Muscle of leg (tissue), 11 donors: ENCODE measurements around the gene SESTD1. TPM values are rescaled to one million over a fixed set of nuclear protein-coding genes. Genes with fewer than 3 reads are reported as not detected.
"Not testable (repeated sequence)": the region's sequence is repeated elsewhere in the genome, so short reads cannot be mapped to it uniquely, and the experiment has no call there.

Experiments
- DNase-seq: peaks from one replicate; pipeline ENCODE4 v3.0.0; 2013
- H3K27ac ChIP-seq: one replicate; pipeline ENCODE4 v1.5.1; 2013; ENCODE audit warnings: mild to moderate bottlenecking, low read length, control low read depth
- H3K27me3 ChIP-seq: one replicate; pipeline ENCODE4 v1.6.1; 2013; ENCODE audit warnings: low read length; ENCODE audit not compliant: control insufficient read depth, insufficient read depth
- H3K36me3 ChIP-seq: one replicate; pipeline ENCODE4 v1.6.1; 2013; ENCODE audit warnings: low read length; ENCODE audit not compliant: control insufficient read depth, insufficient read depth
- H3K4me1 ChIP-seq: one replicate; pipeline ENCODE4 v1.6.1; 2013; ENCODE audit warnings: low read length; ENCODE audit not compliant: control insufficient read depth, insufficient read depth
- H3K4me3 ChIP-seq: one replicate; pipeline ENCODE4 v1.5.1; 2013; ENCODE audit warnings: low read length, control low read depth
- H3K9me3 ChIP-seq: replicated peaks from 2 replicates; pipeline ENCODE4 v1.6.1; 2013; ENCODE audit warnings: low read depth, low read length; ENCODE audit not compliant: control insufficient read depth
- WGBS: methylation state at CpG from one replicate; pipeline ENCODE4 v1.1.5; 2013; ENCODE audit warnings: missing lambda C conversion rate; ENCODE audit not compliant: insufficient coverage; 5-methylcytosine and 5-hydroxymethylcytosine counted together
- polyA plus RNA-seq, 8 donors: library from polyadenylated mRNA; unstranded; fragments of 120-200 nt; gene quantifications; one replicate each; pipeline versions ENCODE4 v1.2.1 to v1.2.3, GENCODE V29; 2013; ENCODE audit warnings: inconsistent platforms in 1 of 8, low replicate concordance in 1 of 8; ENCODE audit not compliant: insufficient read length in 8 of 8, insufficient read depth in 1 of 8
- total RNA-seq: library from RNA; stranded (reverse); fragments of 120-200 nt; gene quantifications from one replicate; pipeline ENCODE4 v1.2.4, GENCODE V29; 2013

SESTD1 gene
- total and polyA plus RNA-seq, 9 donors: 14.3 to 41.1 (median 27.0) TPM

- not testable (repeated sequence) for H3K9me3 ChIP-seq, H3K4me3 ChIP-seq, H3K27me3 ChIP-seq, H3K36me3 ChIP-seq, DNase-seq, H3K27ac ChIP-seq, H3K4me1 ChIP-seq
- 100% methylated on average over 3 of the region's 4 CpGs for WGBS
These were observed 171.7 kb downstream of the SESTD1 start for GRCh38 chr2:179092912-179093311.

DNA sequence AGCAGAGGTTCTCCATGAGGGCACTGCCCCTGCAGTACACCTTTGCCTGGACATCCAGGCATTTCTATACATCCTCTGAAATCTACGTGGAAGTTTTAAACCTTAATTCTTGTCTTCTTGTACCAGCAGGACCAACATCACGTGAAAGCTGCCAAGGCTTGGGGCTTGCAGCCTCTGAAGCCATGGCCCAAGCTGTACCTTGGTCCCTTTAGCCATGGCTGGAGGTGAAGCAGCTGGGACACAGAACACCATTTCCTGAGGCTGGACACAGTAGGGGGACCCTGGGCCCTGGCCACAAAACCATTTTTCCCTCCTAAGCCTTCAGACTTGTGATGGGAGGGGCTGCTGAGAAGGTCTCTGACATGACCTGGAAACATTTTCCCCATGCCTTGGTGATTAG is 181.9 kb downstream of the SESTD1 start:
- H3K4me3 ChIP-seq: no peak overlapping the region
- H3K9me3 ChIP-seq: no peaks in the 10 kb centered on the region
- H3K27me3 ChIP-seq: no peaks in the 10 kb centered on the region
- no peak overlapping the region for H3K27ac ChIP-seq
- WGBS: 79% methylated on average over 2 of the region's 2 CpGs
- H3K4me1 ChIP-seq: no peaks in the 10 kb centered on the region
- DNase-seq: no peak
- no peaks in the 10 kb centered on the region for H3K36me3 ChIP-seq

- Histone ChIP-seq H3K9me3 (no peaks in the 10 kb centered on the region), H3K27ac (no peak overlapping the region), H3K4me3 (no peak overlapping the region), H3K36me3 (no peaks in the 10 kb centered on the region), H3K27me3 (no peaks in the 10 kb centered on the region), H3K4me1 (no peaks in the 10 kb centered on the region)
- DNase-seq: no peak
These were observed 182.7 kb downstream of the SESTD1 start for GRCh38 chr2:179081954-179082353.

GRCh38 chr2:179072527-179072926 is 192.1 kb downstream of the SESTD1 start:
- H3K9me3 ChIP-seq: no peaks in the 10 kb centered on the region
- H3K36me3 ChIP-seq: no peaks in the 10 kb centered on the region
- H3K4me3 ChIP-seq: no peak overlapping the region
- no peak for DNase-seq
- H3K27ac ChIP-seq: no peak overlapping the region
- no peaks in the 10 kb centered on the region for H3K27me3 ChIP-seq
- WGBS: no CpG with 5 or more reads among the region's 3 CpGs
- H3K4me1 ChIP-seq: no peaks in the 10 kb centered on the region

DNA sequence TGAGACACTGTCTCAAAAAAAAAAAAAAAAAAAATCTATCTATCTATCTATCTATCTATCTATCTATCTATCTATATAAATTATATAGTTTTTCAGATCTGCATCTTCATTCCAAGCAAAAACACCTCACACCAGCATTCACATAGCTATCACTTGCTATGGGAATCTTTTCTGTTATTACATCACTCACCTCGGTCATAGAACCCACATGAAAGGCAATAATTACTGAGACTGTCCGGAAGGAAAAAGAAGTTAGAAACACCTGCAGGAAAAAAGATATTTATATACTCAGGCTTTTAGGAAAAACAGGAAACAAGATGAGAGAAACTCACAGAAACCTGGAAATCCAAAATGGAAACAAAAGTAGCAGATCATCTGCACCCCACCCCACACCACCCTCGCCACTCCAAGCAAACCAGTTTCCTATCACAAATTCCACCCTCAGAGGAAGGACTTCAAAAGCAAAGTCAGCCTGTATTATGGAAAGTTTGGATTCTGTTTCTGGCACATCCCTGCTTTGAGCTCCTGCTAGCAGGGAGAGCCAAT is 192.7 kb downstream of the SESTD1 start:
- WGBS: no CpG with 5 or more reads among the region's 3 CpGs
- no peak for DNase-seq
- H3K27me3 ChIP-seq: no peaks in the 10 kb centered on the region
- H3K9me3 ChIP-seq: no peaks in the 10 kb centered on the region
- no peaks in the 10 kb centered on the region for H3K36me3 ChIP-seq
- no peak overlapping the region for H3K4me3 ChIP-seq
- H3K27ac ChIP-seq: no peak overlapping the region
- no peaks in the 10 kb centered on the region for H3K4me1 ChIP-seq

DNA sequence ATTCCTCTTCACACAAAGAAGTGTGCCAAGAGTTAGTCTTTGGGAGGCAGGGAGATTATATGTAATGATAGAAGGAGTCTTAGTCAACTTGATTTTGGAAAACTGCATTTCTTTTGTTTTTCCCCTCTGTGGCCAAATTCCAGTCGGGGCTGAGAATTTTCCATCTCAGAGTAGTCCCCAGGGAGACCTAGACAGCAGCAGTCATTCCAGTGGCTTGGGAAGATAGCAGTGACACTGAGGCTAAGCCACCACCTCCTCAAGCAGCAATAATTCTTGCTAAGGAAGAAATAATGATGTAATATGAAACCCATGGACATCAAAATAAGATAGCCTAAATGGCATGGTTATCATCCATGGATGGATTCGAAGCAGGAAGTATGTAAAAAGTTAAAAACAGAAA is 193.7 kb downstream of the SESTD1 start:
- no CpG with 5 or more reads among the region's 2 CpGs for WGBS
- no peaks in the 10 kb centered on the region for H3K27me3 ChIP-seq

DNA sequence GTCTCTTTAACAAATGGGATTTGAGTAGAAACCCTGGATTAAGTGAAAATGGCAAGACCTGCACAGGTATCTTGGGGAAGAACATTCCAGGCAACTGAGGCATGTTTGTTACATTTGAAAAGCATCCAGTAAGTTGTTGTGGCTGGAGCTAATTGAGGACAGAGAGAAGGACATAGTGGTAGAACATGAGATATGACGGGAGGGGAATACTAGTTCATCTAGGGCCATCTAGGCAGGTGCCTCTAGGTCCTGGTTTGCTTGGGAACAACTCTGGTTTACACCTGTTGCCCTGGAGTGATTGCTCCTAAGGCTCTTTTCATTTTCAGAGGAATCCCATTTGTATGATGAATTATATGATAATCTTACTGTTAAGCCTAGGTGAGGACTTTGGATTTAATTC is 194.9 kb downstream of the SESTD1 start:
- no peak for DNase-seq

More for the DNA sequence above, 193.7 kb downstream of the SESTD1 start:
- no peaks in the 10 kb centered on the region for H3K9me3 ChIP-seq
- H3K4me1 ChIP-seq: no peaks in the 10 kb centered on the region
- H3K36me3 ChIP-seq: no peaks in the 10 kb centered on the region
- H3K27ac ChIP-seq: no peak overlapping the region
- no peak overlapping the region for H3K4me3 ChIP-seq
- DNase-seq: no peak

DNA sequence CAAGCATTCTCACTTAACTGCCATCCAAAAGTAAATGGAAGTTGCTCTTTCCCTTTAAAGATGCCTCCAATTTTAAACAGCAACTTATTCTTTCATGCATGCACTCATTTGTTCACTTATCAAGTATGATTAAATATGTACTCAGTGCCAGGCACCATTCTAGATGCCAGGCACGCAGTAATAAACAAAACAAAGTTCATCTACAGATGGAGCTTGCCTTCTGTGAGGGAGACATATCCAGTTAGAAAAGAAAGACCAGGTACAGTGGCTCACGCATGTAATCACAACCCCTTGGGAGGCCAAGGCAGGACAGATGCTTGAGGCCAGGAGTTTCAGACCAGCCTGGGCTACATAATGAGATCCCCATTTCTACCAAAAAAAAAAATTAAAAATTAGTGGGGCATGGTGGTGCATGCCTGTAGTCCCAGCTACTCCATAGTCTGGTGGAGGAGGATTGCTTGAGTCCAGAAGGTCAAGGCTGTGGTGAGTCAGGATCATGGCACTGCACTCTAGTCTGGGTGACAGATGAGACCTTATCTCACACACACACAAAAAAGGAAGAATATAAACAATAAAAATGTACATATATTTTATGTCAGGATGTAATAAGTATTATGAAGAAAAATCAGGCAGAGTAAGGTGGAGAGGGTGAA is 195.5 kb downstream of the SESTD1 start:
- no peaks in the 10 kb centered on the region for H3K36me3 ChIP-seq
- no peak overlapping the region for H3K27ac ChIP-seq
- H3K9me3 ChIP-seq: no peaks in the 10 kb centered on the region
- H3K4me1 ChIP-seq: no peaks in the 10 kb centered on the region
- no peak overlapping the region for H3K4me3 ChIP-seq
- WGBS: 100% methylated on average over 1 of the region's 2 CpGs
- H3K27me3 ChIP-seq: no peaks in the 10 kb centered on the region
- no peak for DNase-seq

More for the DNA sequence above, 194.9 kb downstream of the SESTD1 start:
- H3K4me3 ChIP-seq: no peak overlapping the region
- H3K27me3 ChIP-seq: no peaks in the 10 kb centered on the region
- WGBS: 33% methylated on average over 1 of the region's 1 CpG
- H3K36me3 ChIP-seq: no peaks in the 10 kb centered on the region
- H3K9me3 ChIP-seq: no peaks in the 10 kb centered on the region
- H3K27ac ChIP-seq: no peak overlapping the region
- no peaks in the 10 kb centered on the region for H3K4me1 ChIP-seq

DNA sequence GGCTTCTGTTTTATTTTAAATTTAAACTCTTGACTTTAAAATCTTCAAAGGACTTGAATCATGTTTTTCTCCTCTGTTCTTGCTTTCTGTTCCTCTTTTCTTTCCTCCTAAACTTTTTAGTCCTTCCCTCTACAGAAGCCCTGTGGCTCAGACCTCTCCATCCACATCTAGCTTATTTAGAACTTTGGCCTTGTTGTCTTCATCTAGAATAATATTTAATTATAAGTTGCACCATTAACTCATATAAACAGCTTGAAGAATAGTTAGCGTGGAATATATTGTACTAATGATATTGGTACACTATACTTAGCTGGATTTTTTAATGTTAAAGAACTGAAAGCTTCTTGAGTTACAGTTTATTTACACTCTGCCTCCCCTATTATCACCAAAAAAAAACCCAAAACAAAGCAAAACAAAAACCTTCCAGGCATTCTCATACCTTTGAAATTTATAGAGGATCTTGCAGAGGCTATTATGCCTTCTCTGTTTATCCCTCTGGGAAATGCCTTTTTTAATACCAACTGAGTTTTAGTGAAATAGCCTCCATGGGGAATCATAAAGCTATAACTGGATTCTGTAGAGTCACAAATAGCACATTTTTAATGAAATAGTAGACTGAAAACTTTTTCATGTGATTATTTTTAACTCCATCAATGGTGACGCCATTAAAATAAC is 205.5 kb downstream of the SESTD1 start:
- no CpG with 5 or more reads among the region's 2 CpGs for WGBS
- H3K27me3 ChIP-seq: no peaks in the 10 kb centered on the region
- H3K9me3 ChIP-seq: no peaks in the 10 kb centered on the region
- H3K27ac ChIP-seq: no peak overlapping the region
- H3K4me3 ChIP-seq: no peak overlapping the region
- no peak for DNase-seq
- H3K36me3 ChIP-seq: no peaks in the 10 kb centered on the region
- H3K4me1 ChIP-seq: peaks cover 10% of the 10 kb centered on the region

DNA sequence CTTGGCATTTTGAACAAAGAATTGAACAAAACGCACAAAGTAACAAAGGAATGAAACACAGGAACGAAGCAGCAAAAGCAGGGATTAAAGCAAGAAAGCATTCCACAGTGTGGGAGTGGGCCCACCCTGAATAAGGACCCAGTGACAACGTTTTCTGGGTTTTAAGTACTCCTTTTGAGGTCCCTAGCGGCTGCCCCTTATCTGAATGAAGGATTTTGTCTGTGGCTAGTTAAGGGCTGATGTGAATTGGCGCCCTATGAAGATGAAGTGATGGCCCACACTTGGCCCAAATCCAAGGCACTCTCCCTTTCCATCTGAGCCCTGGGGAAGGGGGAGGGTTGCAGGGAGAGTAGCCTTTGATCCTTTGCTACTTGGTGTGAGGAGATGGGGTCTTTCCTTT is 206.9 kb downstream of the SESTD1 start:
- Histone ChIP-seq H3K27me3 (no peaks in the 10 kb centered on the region), H3K9me3 (no peaks in the 10 kb centered on the region), H3K36me3 (no peaks in the 10 kb centered on the region), H3K4me3 (no peak overlapping the region), H3K4me1 (peaks cover 10% of the 10 kb centered on the region), H3K27ac (no peak overlapping the region)
- no peak for DNase-seq
- WGBS: 64% methylated on average over 3 of the region's 5 CpGs
